K562 (cell line): Measurements from ENCODE around the gene PRICKLE2. TPM values are rescaled to one million over a fixed set of nuclear protein-coding genes. Genes with fewer than 3 reads are reported as not detected.

Experiments used
- ATAC-seq: fragments of 200-7000 bp; cut with Tn5 transposase; 3 replicates; pipeline ENCODE4 v1.9.1; 2020; ENCODE audit warnings: moderate library complexity
- BruUV-seq: library from RNA; stranded (reverse); fragments of 400-500 nt; replicated peaks from 2 replicates; lab custom pipeline; 2021; lab: Mats Ljungman, UMichigan
- CTCF ChIA-PET: fragments of 300-600 bp; formaldehyde crosslinking; extraction: SDS; loops from one replicate; lab custom pipeline; 2021; ENCODE audit warnings: low intra/inter-chr PET ratio; lab: Yijun Ruan, JAX
- POLR2A ChIA-PET: fragments of 300-600, 350-650 bp; sonication (Branson Sonifier 250); formaldehyde crosslinking; extraction: SDS; loops from one replicate; lab custom pipeline; 2021; ENCODE audit warnings: antibody characterized with exemption, inconsistent platforms; lab: Yijun Ruan, JAX
- DNase-seq, 4 experiments: peaks; one replicate each; pipeline versions ENCODE4 v3.0.0 to v3.0.0-alpha.2; 2011 to 2018; ENCODE audit warnings: low spot score in 3 of 4, mixed read lengths in 3 of 4; ENCODE audit errors: extremely low read depth in 1 of 4
- FAIRE-seq: peaks from 2 replicates; lab custom pipeline; 2011; peaks lifted over from hg19 to GRCh38; lab: Jason Lieb, UNC
- H2AFZ ChIP-seq: 2 replicates; pipeline ENCODE4 v1.6.0; 2011; ENCODE audit warnings: low read depth, low read length, control low read depth, inconsistent platforms
- H3K27ac ChIP-seq: fragments of 200-600 bp; 3 replicates; pipeline ENCODE4 v1.8.0; 2011; ENCODE audit warnings: low read depth, mild to moderate bottlenecking, control low read depth, inconsistent platforms, low read length, moderate library complexity, mixed read lengths; ENCODE audit errors: extremely low read depth
- H3K27me3 ChIP-seq, 2 experiments: fragments of 300-600 bp in 1 of 2; 2 replicates in 1 of 2; 3 replicates in 1 of 2; pipeline versions ENCODE4 v1.6.0 to v1.8.0; 2011; ENCODE audit warnings: inconsistent platforms in 2 of 2, low read length in 2 of 2, mild to moderate bottlenecking in 1 of 2, mixed read lengths in 1 of 2, moderate library complexity in 1 of 2; ENCODE audit not compliant: control insufficient read depth in 2 of 2, insufficient read depth in 2 of 2
- H3K36me3 ChIP-seq: fragments of 300-600 bp; 3 replicates; pipeline ENCODE4 v1.8.0; 2011; ENCODE audit warnings: mild to moderate bottlenecking, low read length, inconsistent platforms; ENCODE audit not compliant: control insufficient read depth, insufficient read depth
- H3K4me1 ChIP-seq, 2 experiments: fragments of 200-600 bp in 1 of 2; replicated peaks in 1 of 2; 2 replicates in 1 of 2; 3 replicates in 1 of 2; pipeline versions ENCODE4 v1.5.1 to v1.8.0; 2011; ENCODE audit warnings: inconsistent platforms in 2 of 2, low read length in 2 of 2, mild to moderate bottlenecking in 1 of 2, mixed read lengths in 1 of 2, moderate library complexity in 1 of 2; ENCODE audit not compliant: control insufficient read depth in 2 of 2, insufficient read depth in 2 of 2
- H3K4me2 ChIP-seq: 2 replicates; pipeline ENCODE4 v1.6.1; 2011; ENCODE audit warnings: low read length, control low read depth, inconsistent platforms, mixed read lengths; ENCODE audit not compliant: insufficient read depth
- H3K4me3 ChIP-seq: fragments of 200-600 bp; sonication (generic), shearing (Covaris generic); 2 replicates; pipeline ENCODE4 v1.5.1; 2016; ENCODE audit warnings: control low read depth, inconsistent platforms
- H3K79me2 ChIP-seq: fragments of 200-600 bp; 3 replicates; pipeline ENCODE4 v1.8.0; 2011; ENCODE audit warnings: low read length, inconsistent platforms; ENCODE audit not compliant: control insufficient read depth, insufficient read depth
- H3K9ac ChIP-seq, 2 experiments: 2 replicates each; pipeline versions ENCODE4 v1.6.0 to v1.6.1; 2011; ENCODE audit warnings: low read depth in 2 of 2, low read length in 2 of 2, control low read depth in 1 of 2, inconsistent platforms in 1 of 2, mild to moderate bottlenecking in 1 of 2, mixed read lengths in 1 of 2; ENCODE audit not compliant: insufficient read depth in 1 of 2
- H3K9me1 ChIP-seq: one replicate; pipeline ENCODE4 v1.6.0; 2011; ENCODE audit warnings: inconsistent platforms, mild to moderate bottlenecking, low read length, moderate library complexity; ENCODE audit not compliant: control insufficient read depth, insufficient read depth
- H3K9me3 ChIP-seq: replicated peaks from 2 replicates; pipeline ENCODE4 v1.5.1; 2011; ENCODE audit warnings: low read depth, low read length, inconsistent platforms; ENCODE audit not compliant: control insufficient read depth, insufficient read depth
- H4K20me1 ChIP-seq: replicated peaks from 2 replicates; pipeline ENCODE4 v1.6.1; 2011; ENCODE audit warnings: low read length, inconsistent platforms, mixed read lengths; ENCODE audit not compliant: control insufficient read depth, insufficient read depth
- BACH1 ChIP-seq: fragments of 200-800 bp; sonication (Bioruptor generic); IDR thresholded peaks from 2 replicates; pipeline ENCODE4 v1.6.1; 2016; ENCODE audit warnings: missing genetic modification characterization, missing compliant biosample characterization
- BMI1 ChIP-seq: fragments of 150-350 bp; IDR thresholded peaks from 2 replicates; pipeline ENCODE4 v1.6.1; 2014; ENCODE audit warnings: low read length
- ETS2 ChIP-seq: IDR thresholded peaks from 2 replicates; pipeline ENCODE4 v1.6.1; 2016; ENCODE audit warnings: borderline replicate concordance, missing genetic modification characterization, mild to moderate bottlenecking, moderate library complexity, missing compliant biosample characterization; ENCODE audit not compliant: poor library complexity, severe bottlenecking
- MCM5 ChIP-seq: fragments of 450-650 bp; IDR thresholded peaks from 2 replicates; pipeline ENCODE4 v1.6.1; 2016; ENCODE audit warnings: low read depth
- RFX7 ChIP-seq: fragments of 250-450 bp; sonication (Bioruptor Pico); IDR thresholded peaks from 2 replicates; pipeline ENCODE4 v1.5.1; 2021; ENCODE audit warnings: mild to moderate bottlenecking
- SIX5 ChIP-seq, 2 experiments: IDR thresholded peaks; 2 replicates each; pipeline ENCODE4 v1.6.1; 2011; ENCODE audit warnings: low read length in 2 of 2, borderline replicate concordance in 1 of 2, low read depth in 1 of 2, mild to moderate bottlenecking in 1 of 2, moderate library complexity in 1 of 2; ENCODE audit not compliant: insufficient read depth in 1 of 2
- SMC3 ChIP-seq: conservative IDR thresholded peaks from 2 replicates; pipeline ENCODE4 v1.6.1; 2011; ENCODE audit warnings: low read depth, low read length, improper control_type of control experiment; ENCODE audit not compliant: insufficient read depth
- YY1 ChIP-seq, 3 experiments: IDR thresholded peaks; 2 replicates each; pipeline ENCODE4 v1.6.1; 2011; ENCODE audit warnings: low read length in 2 of 3, mild to moderate bottlenecking in 2 of 3, moderate library complexity in 2 of 3, borderline replicate concordance in 1 of 3, control low read depth in 1 of 3, low read depth in 1 of 3; ENCODE audit not compliant: insufficient read depth in 3 of 3, insufficient replicate concordance in 2 of 3, control insufficient read depth in 1 of 3, insufficient read length in 1 of 3; ENCODE audit errors: extremely low read depth in 1 of 3
- ZBTB1 ChIP-seq: sonication (generic); formaldehyde crosslinking; IDR thresholded peaks from 2 replicates; pipeline ENCODE4 v1.8.1; 2023; ENCODE audit warnings: missing genetic modification reagents, low read depth, mild to moderate bottlenecking, borderline replicate concordance
- ZFP36 ChIP-seq: fragments of 150-350 bp; IDR thresholded peaks from 2 replicates; pipeline ENCODE4 v1.6.1; 2018; ENCODE audit warnings: low read length, low read depth; ENCODE audit not compliant: partially characterized antibody
- WGBS: fragments of 100-300 bp; shearing (Covaris generic); methylation state at CpG from one replicate; pipeline ENCODE4 v1.1.6; 2016; ENCODE audit warnings: low coverage, mixed read lengths; ENCODE audit not compliant: insufficient coverage; ENCODE audit errors: missing lambda C conversion rate; 5-methylcytosine and 5-hydroxymethylcytosine counted together
- in situ Hi-C: fragments of 300-500 bp; cut with MboI; formaldehyde crosslinking; loops from 4 replicates; pipeline ENCODE4 v1.15.0; 2018; ENCODE audit warnings: inconsistent platforms, mixed read lengths
- intact Hi-C: fragments of 100-400 bp; cut with micrococcal nuclease; formaldehyde crosslinking; loops from 2 replicates; pipeline ENCODE4 v1.14.2; 2022
- polyA plus RNA-seq, 8 experiments: library from polyadenylated mRNA; depleted of rRNA in 4 of 8; stranded (reverse) in 5 of 8; unstranded in 3 of 8; fragments of >200 nt; fragmentation: Nextera tagmentation in 2 of 8; fragmentation: Illumina TruSeq in 1 of 8; extraction: Ambion mirVana in 2 of 8; extraction: Trizol in 1 of 8; gene quantifications; 2 replicates each; pipeline versions ENCODE4 v1.2.1 to v1.2.3, GENCODE V29; 2011 to 2014; ENCODE audit warnings: inconsistent platforms in 1 of 8, missing spikeins in 1 of 8
- total RNA-seq, 7 experiments: library from RNA; depleted of rRNA in 6 of 7; stranded (reverse); fragments of >200 nt in 6 of 7; fragmentation: Illumina TruSeq in 2 of 7; extraction: Trizol in 2 of 7; gene quantifications; 2 replicates each; pipeline versions ENCODE4 v1.2.1 to v1.2.3, GENCODE V29; 2011 to 2021; ENCODE audit warnings: low replicate concordance in 1 of 7
- TF ChIP-seq, protein P1 (sequence below): sonication (generic); formaldehyde crosslinking; IDR thresholded peaks from 2 replicates; pipeline ENCODE4 v1.4.0; 2020; ENCODE audit warnings: mild to moderate bottlenecking, missing genetic modification reagents
- TF ChIP-seq, protein P2 (sequence below), 2 experiments: fragments of 450-650 bp in 1 of 2; sonication (generic) in 1 of 2; formaldehyde crosslinking in 1 of 2; IDR thresholded peaks in 1 of 2; conservative IDR thresholded peaks in 1 of 2; 2 replicates each; pipeline versions ENCODE4 v1.6.1 to v1.8.1; 2016 to 2023; ENCODE audit warnings: mild to moderate bottlenecking in 2 of 2, moderate library complexity in 2 of 2, inconsistent platforms in 1 of 2, missing genetic modification reagents in 1 of 2
- TF ChIP-seq, protein P3 (sequence below), 2 experiments: fragments of 450-650 bp; IDR thresholded peaks; 2 replicates each; pipeline ENCODE4 v1.6.1; 2018; ENCODE audit warnings: mild to moderate bottlenecking in 2 of 2, low read depth in 1 of 2; ENCODE audit not compliant: partially characterized antibody in 2 of 2

PRICKLE2 gene
- total and polyA plus RNA-seq, 9 of the 15 experiments (the other 6 are each of a cell fraction or from before 2014, with no cell fraction given): 0.07 to 0.09 TPM; not detected in 7

DNA sequence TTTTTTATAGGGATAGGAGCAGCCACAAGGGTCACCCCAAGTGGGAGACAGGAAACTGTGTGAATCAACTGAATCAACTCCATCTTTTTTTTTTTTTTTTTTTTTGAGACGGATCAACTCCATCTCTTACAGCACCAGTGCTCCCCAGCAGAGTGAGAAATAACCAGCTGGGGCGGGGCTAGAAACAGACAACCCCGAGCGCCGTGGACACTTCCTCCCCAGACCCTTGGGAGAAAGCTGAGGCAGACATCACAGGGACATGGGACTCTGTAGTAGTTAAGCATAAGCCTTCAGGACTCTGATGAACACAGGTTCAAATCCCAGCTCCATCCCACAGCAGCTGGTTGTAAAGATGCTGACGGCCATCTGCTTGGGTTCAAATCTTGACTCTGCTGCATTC lies 75.4 kb downstream of the PRICKLE2 start:
- no peaks in the 10 kb centered on the region for H3K4me1 ChIP-seq
- ChIA-PET CTCF (no interaction called here), POLR2A (no interaction called here)
- no peaks in the 10 kb centered on the region for H3K36me3 ChIP-seq
- no peaks in the 10 kb centered on the region for H3K9me3 ChIP-seq
- WGBS: 0% methylated on average over 1 of the region's 6 CpGs
- peaks cover 0 to 9% of the 10 kb centered on the region in 2 experiments; a peak in 2 of 5 replicates for H3K27me3 ChIP-seq
- no peak for DNase-seq
- H3K4me2 ChIP-seq: no peak overlapping the region
- no peak for FAIRE-seq
- no peak overlapping the region for H3K9ac ChIP-seq
- no peak overlapping the region for H3K4me3 ChIP-seq
- in situ Hi-C loops: no loop called here
- intact Hi-C loops: no loop called here
- H3K9me1 ChIP-seq: no peaks in the 10 kb centered on the region
- no peak overlapping the region for H2AFZ ChIP-seq
- ATAC-seq: no peak
- no peaks in the 10 kb centered on the region for H4K20me1 ChIP-seq
- no peaks in the 10 kb centered on the region for H3K79me2 ChIP-seq
- no peak overlapping the region for H3K27ac ChIP-seq
- BruUV-seq: no TSS peak
- TF ChIP-seq SIX5 (IDR thresholded peaks at IDR 0.05; ENCODE audit: borderline replicate concordance in 1 of 2, insufficient read depth in 1 of 2, low read depth in 1 of 2, low read length in 2 of 2): no peak
- TF ChIP-seq YY1 (IDR thresholded peaks at IDR 0.05; ENCODE audit: borderline replicate concordance in 1 of 3, control insufficient read depth in 1 of 3, extremely low read depth in 1 of 3, insufficient read depth in 3 of 3, insufficient read length in 1 of 3, insufficient replicate concordance in 2 of 3, low read depth in 1 of 3, low read length in 2 of 3): no peak
- TF ChIP-seq BACH1: no peak
- TF ChIP-seq BMI1: no peak
- TF ChIP-seq ETS2 (tag): no peak
- TF ChIP-seq, protein P1, sequence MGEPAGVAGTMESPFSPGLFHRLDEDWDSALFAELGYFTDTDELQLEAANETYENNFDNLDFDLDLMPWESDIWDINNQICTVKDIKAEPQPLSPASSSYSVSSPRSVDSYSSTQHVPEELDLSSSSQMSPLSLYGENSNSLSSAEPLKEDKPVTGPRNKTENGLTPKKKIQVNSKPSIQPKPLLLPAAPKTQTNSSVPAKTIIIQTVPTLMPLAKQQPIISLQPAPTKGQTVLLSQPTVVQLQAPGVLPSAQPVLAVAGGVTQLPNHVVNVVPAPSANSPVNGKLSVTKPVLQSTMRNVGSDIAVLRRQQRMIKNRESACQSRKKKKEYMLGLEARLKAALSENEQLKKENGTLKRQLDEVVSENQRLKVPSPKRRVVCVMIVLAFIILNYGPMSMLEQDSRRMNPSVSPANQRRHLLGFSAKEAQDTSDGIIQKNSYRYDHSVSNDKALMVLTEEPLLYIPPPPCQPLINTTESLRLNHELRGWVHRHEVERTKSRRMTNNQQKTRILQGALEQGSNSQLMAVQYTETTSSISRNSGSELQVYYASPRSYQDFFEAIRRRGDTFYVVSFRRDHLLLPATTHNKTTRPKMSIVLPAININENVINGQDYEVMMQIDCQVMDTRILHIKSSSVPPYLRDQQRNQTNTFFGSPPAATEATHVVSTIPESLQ (CRISPR knock-in tag): no peak
- TF ChIP-seq ZBTB1: no peak
- TF ChIP-seq MCM5: no peak
- TF ChIP-seq RFX7 (CRISPR knock-in tag): no peak
- TF ChIP-seq, protein P2, sequence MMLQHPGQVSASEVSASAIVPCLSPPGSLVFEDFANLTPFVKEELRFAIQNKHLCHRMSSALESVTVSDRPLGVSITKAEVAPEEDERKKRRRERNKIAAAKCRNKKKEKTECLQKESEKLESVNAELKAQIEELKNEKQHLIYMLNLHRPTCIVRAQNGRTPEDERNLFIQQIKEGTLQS (IDR thresholded peaks at IDR 0.05): no peak
- TF ChIP-seq, protein P2 (CRISPR knock-in tag; conservative IDR thresholded peaks at IDR 0.05): no peak
- TF ChIP-seq ZFP36: no peak
- TF ChIP-seq, protein P3, sequence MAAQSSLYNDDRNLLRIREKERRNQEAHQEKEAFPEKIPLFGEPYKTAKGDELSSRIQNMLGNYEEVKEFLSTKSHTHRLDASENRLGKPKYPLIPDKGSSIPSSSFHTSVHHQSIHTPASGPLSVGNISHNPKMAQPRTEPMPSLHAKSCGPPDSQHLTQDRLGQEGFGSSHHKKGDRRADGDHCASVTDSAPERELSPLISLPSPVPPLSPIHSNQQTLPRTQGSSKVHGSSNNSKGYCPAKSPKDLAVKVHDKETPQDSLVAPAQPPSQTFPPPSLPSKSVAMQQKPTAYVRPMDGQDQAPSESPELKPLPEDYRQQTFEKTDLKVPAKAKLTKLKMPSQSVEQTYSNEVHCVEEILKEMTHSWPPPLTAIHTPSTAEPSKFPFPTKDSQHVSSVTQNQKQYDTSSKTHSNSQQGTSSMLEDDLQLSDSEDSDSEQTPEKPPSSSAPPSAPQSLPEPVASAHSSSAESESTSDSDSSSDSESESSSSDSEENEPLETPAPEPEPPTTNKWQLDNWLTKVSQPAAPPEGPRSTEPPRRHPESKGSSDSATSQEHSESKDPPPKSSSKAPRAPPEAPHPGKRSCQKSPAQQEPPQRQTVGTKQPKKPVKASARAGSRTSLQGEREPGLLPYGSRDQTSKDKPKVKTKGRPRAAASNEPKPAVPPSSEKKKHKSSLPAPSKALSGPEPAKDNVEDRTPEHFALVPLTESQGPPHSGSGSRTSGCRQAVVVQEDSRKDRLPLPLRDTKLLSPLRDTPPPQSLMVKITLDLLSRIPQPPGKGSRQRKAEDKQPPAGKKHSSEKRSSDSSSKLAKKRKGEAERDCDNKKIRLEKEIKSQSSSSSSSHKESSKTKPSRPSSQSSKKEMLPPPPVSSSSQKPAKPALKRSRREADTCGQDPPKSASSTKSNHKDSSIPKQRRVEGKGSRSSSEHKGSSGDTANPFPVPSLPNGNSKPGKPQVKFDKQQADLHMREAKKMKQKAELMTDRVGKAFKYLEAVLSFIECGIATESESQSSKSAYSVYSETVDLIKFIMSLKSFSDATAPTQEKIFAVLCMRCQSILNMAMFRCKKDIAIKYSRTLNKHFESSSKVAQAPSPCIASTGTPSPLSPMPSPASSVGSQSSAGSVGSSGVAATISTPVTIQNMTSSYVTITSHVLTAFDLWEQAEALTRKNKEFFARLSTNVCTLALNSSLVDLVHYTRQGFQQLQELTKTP (IDR thresholded peaks at IDR 0.05; ENCODE audit: low read depth in 1 of 2, partially characterized antibody in 2 of 2): no peak
- no peak for TF ChIP-seq SMC3
